Large intestine (tissue), 3 donors: ENCODE measurements around the gene CATSPERD. TPM values are rescaled to one million over a fixed set of nuclear protein-coding genes. Genes with fewer than 3 reads are reported as not detected.
A peak's percentile ranks its signal among the peaks of the same experiment; 100 is the strongest.

Experiments used
- DNase-seq, 2 donors: peaks; one replicate each; pipeline versions ENCODE4 v3.0.0 to v3.0.0-alpha.2; 2013
- H3K27ac ChIP-seq: one replicate; pipeline ENCODE4 v1.5.1; 2013; ENCODE audit warnings: low read length
- H3K27me3 ChIP-seq: 2 replicates; pipeline ENCODE4 v1.6.1; 2013; ENCODE audit warnings: low read length; ENCODE audit not compliant: control insufficient read depth, insufficient read depth
- H3K36me3 ChIP-seq: 2 replicates; pipeline ENCODE4 v1.6.1; 2013; ENCODE audit warnings: low read length; ENCODE audit not compliant: control insufficient read depth, insufficient read depth
- H3K4me1 ChIP-seq: one replicate; pipeline ENCODE4 v1.6.1; 2013; ENCODE audit warnings: low read length; ENCODE audit not compliant: control insufficient read depth, insufficient read depth
- H3K4me3 ChIP-seq: one replicate; pipeline ENCODE4 v1.5.1; 2013; ENCODE audit warnings: low read length
- H3K9me3 ChIP-seq: one replicate; pipeline ENCODE4 v1.6.1; 2013; ENCODE audit warnings: mild to moderate bottlenecking, low read depth, low read length, moderate library complexity; ENCODE audit not compliant: control insufficient read depth
- WGBS: methylation state at CpG from one replicate; pipeline ENCODE4 v1.1.5; 2013; ENCODE audit warnings: low lambda C conversion rate; ENCODE audit not compliant: insufficient coverage; 5-methylcytosine and 5-hydroxymethylcytosine counted together
- polyA plus RNA-seq: library from polyadenylated mRNA; unstranded; fragments of 120-200 nt; gene quantifications from one replicate; pipeline ENCODE4 v1.2.1, GENCODE V29; 2013

CATSPERD gene
- polyA plus RNA-seq, 1 donor = not detected

GRCh38 chr19:5824751-5825150 lies 104.3 kb downstream of the CATSPERD start:
- Histone ChIP-seq H3K27ac (no peak overlapping the region), H3K27me3 (peaks cover 3% of the 10 kb centered on the region), H3K9me3 (peaks cover 4% of the 10 kb centered on the region), H3K4me1 (peaks cover 23% of the 10 kb centered on the region), H3K4me3 (no peak overlapping the region), H3K36me3 (no peaks in the 10 kb centered on the region)
- 95% methylated on average over 3 of the region's 10 CpGs for WGBS
- DNase-seq = no peak

- Histone ChIP-seq H3K27me3 (peaks cover 3% of the 10 kb centered on the region), H3K27ac (no peak overlapping the region), H3K36me3 (no peaks in the 10 kb centered on the region), H3K4me3 (no peak overlapping the region), H3K4me1 (peaks cover 27% of the 10 kb centered on the region), H3K9me3 (peaks cover 4% of the 10 kb centered on the region)
- WGBS = 100% methylated on average over 3 of the region's 21 CpGs
- DNase-seq = no peak
Observed at GRCh38 chr19:5825178-5825577, 104.7 kb downstream of the CATSPERD start.

GRCh38 chr19:5826531-5827341 lies 106.3 kb downstream of the CATSPERD start:
- peak; percentile 53 to 73 for DNase-seq
- Histone ChIP-seq H3K9me3 (peaks cover 4% of the 10 kb centered on the region), H3K36me3 (no peaks in the 10 kb centered on the region), H3K27ac (peak overlapping the region; percentile 2), H3K27me3 (peaks cover 3% of the 10 kb centered on the region), H3K4me1 (peaks cover 27% of the 10 kb centered on the region), H3K4me3 (no peak overlapping the region)
- no CpG with 5 or more reads among the region's 24 CpGs for WGBS

GRCh38 chr19:5827342-5827890 lies 107.0 kb downstream of the CATSPERD start:
- Histone ChIP-seq H3K4me3 (peak overlapping the region; percentile 37), H3K4me1 (peaks cover 27% of the 10 kb centered on the region), H3K27me3 (peaks cover 3% of the 10 kb centered on the region), H3K36me3 (no peaks in the 10 kb centered on the region), H3K9me3 (peaks cover 4% of the 10 kb centered on the region), H3K27ac (peak overlapping the region; percentile 2)
- WGBS = no CpG with 5 or more reads among the region's 37 CpGs
- no peak for DNase-seq

GRCh38 chr19:5827891-5828660 lies 107.6 kb downstream of the CATSPERD start:
- DNase-seq = peak; percentile 97 to 98
- WGBS = 0% methylated on average over 4 of the region's 91 CpGs
- Histone ChIP-seq H3K4me1 (peaks cover 27% of the 10 kb centered on the region), H3K27ac (peak overlapping the region; percentile 70), H3K36me3 (no peaks in the 10 kb centered on the region), H3K9me3 (peaks cover 4% of the 10 kb centered on the region), H3K4me3 (peak overlapping the region; percentile 58), H3K27me3 (peaks cover 3% of the 10 kb centered on the region)

Other genes with a start within 250 kb of the CATSPERD start
- 0.58 TPM for gene TINCR, start 152.7 kb upstream of the CATSPERD start, polyA plus RNA-seq
- gene SAFB2, start 97.9 kb upstream of the CATSPERD start, polyA plus RNA-seq = 88.5 TPM
- gene SAFB, start 97.6 kb upstream of the CATSPERD start, polyA plus RNA-seq = 111 TPM
- 48.0 TPM for gene MICOS13, start 40.1 kb upstream of the CATSPERD start, polyA plus RNA-seq
- 5.7 TPM for gene HSD11B1L, start 39.6 kb upstream of the CATSPERD start, polyA plus RNA-seq
- 1,331 TPM for gene RPL36, start 30.3 kb upstream of the CATSPERD start, polyA plus RNA-seq
- 54.0 TPM for gene LONP1, start 491 bp upstream of the CATSPERD start, polyA plus RNA-seq
- gene PRR22, start 64.1 kb downstream of the CATSPERD start, polyA plus RNA-seq = 4.6 TPM
- gene DUS3L, start 70.5 kb downstream of the CATSPERD start, polyA plus RNA-seq = 34.6 TPM
- gene NRTN, start 84.4 kb downstream of the CATSPERD start, polyA plus RNA-seq = 2.3 TPM
- 0.99 TPM for gene FUT6, start 119.1 kb downstream of the CATSPERD start, polyA plus RNA-seq
- 1.0 TPM for gene FUT3, start 130.8 kb downstream of the CATSPERD start, polyA plus RNA-seq
- gene FUT5, start 149.9 kb downstream of the CATSPERD start, polyA plus RNA-seq = not detected
- 203 TPM for gene NDUFA11, start 183.2 kb downstream of the CATSPERD start, polyA plus RNA-seq
- 8.1 TPM for gene VMAC, start 184.2 kb downstream of the CATSPERD start, polyA plus RNA-seq
- gene CAPS, start 193.6 kb downstream of the CATSPERD start, polyA plus RNA-seq = 16.7 TPM